Activated CD8-positive, alpha-beta T cell treated with anti-CD3 and anti-CD28 coated beads, Interleukin-2, amount 10 ng/mL, durations not matched to agents 7 days and 5 days (primary cell): Measurements from ENCODE around the gene PLXNC1. TPM values are rescaled to one million over a fixed set of nuclear protein-coding genes. Genes with fewer than 3 reads are reported as not detected.

Experiments
- ATAC-seq: fragments of 150-1000 bp; cut with Tn5 transposase; one replicate; pipeline ENCODE4 v1.10.0; 2021; ENCODE audit warnings: moderate library complexity
- CTCF ChIA-PET: fragments of 350-600 bp; sonication (Branson Sonifier 250); formaldehyde crosslinking; loops from one replicate; lab custom pipeline; 2021; ENCODE audit warnings: antibody characterized with exemption; lab: Charles Lee
- POLR2A ChIA-PET: fragments of 350-600 bp; sonication (Branson Sonifier 250); formaldehyde crosslinking; loops from one replicate; lab custom pipeline; 2021; ENCODE audit warnings: antibody characterized with exemption; lab: Charles Lee
- DNase-seq: peaks from one replicate; pipeline ENCODE4 v3.0.0-alpha.2; 2020
- H3K27ac Mint-ChIP-seq: one replicate; pipeline ENCODE4 v1.8.0; 2021; ENCODE audit warnings: mild to moderate bottlenecking, mixed read lengths
- H3K27me3 Mint-ChIP-seq: one replicate; pipeline ENCODE4 v1.8.0; 2021; ENCODE audit warnings: low read depth, mixed read lengths
- H3K36me3 Mint-ChIP-seq: one replicate; pipeline ENCODE4 v1.8.0; 2021; ENCODE audit warnings: low read depth, mixed read lengths
- H3K4me1 Mint-ChIP-seq: one replicate; pipeline ENCODE4 v1.8.0; 2021; ENCODE audit warnings: low read depth, mixed read lengths
- H3K4me3 Mint-ChIP-seq: one replicate; pipeline ENCODE4 v1.8.0; 2021; ENCODE audit warnings: mild to moderate bottlenecking, mixed read lengths
- H3K9me3 Mint-ChIP-seq: one replicate; pipeline ENCODE4 v1.8.0; 2022; ENCODE audit warnings: mixed read lengths; ENCODE audit not compliant: insufficient read depth
- total RNA-seq, 2 experiments: library from RNA; stranded (reverse); gene quantifications; one replicate each; pipeline ENCODE4 v1.2.3, GENCODE V29; 2021

PLXNC1 gene
- total RNA-seq, 2 experiments from 2014 or later, result 43.8 to 45.6 TPM

DNA sequence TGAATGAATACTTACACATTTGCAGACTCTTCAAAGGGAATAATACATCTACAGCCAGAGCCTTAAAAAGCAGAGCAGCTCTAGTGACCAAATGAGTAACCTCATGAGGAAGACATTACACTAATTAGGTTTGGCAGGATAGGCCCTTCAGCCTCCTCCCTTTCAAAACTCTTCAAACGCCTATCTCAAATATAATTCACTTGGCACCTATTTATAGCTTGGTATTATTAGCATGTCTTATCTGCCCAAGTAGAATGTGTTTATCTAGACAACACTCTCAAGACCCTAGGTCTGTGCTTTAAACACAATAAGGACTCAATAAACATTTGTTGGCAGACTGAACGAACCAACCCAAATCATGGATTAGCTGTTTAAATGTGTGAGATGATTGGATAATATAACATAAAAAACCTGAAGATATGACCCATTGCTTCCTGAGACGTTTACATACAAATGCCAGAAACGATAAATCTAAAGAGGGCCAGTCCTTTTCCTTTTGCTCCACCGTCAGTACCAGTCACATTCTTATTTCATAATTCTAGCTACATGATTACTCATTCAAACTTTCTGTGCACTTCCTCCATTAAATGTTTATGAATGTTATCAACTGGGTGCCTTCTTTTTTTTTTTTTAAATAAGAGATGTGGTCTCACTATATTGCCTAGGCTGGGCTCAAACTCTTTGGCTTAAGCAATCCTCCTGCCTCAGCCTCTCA lies 188.0 kb downstream of the PLXNC1 start:
- H3K9me3 Mint-ChIP-seq, result no peaks in the 10 kb centered on the region
- H3K4me1 Mint-ChIP-seq, result no peaks in the 10 kb centered on the region
- H3K27ac Mint-ChIP-seq, result no peak overlapping the region
- no peak overlapping the region for H3K4me3 Mint-ChIP-seq
- POLR2A ChIA-PET, result no interaction called here
- H3K27me3 Mint-ChIP-seq, result no peaks in the 10 kb centered on the region
- DNase-seq (no peak), ATAC-seq (no peak)
- CTCF ChIA-PET, result no interaction called here
- H3K36me3 Mint-ChIP-seq, result peaks cover 27% of the 10 kb centered on the region

DNA sequence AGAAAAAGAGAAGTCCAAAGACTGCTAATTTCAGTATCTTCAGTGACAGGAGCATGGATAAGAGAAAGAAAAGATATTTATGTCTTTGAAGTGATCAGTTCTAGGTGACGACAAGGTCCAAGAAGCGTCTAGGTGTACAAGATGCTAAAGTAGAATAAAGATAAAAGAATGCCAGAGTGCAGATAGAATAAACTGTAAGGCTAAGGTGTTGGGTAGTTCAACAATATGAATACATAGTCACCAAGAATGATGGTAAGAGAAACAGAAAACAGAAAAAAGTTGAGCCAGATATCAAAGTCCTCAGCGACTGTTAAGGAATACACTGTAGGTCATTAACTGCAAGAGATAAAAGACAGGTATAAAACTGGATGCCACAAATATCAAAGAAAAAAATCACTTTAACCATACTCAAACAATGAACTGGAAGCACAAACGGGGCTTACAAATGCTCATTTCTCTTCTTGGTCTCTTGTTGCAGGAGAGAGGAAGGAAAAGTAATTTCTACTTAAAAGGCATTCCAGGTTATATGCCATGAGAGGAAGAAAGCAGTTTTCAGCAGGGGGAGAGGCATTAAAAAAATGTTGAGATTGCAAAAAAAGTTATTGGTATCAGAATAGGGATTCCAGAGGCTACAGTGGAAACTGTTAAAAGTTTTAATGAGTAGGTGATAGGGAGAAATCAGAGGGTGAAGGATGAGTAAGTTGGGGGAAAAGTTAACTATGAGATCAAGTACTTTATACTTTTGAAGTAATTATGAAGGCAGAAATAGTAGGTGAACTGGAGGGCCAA lies 189.8 kb downstream of the PLXNC1 start:
- no peaks in the 10 kb centered on the region for H3K9me3 Mint-ChIP-seq
- H3K36me3 Mint-ChIP-seq, result peaks cover 30% of the 10 kb centered on the region
- H3K27ac Mint-ChIP-seq, result no peak overlapping the region
- ChIA-PET POLR2A (no interaction called here), CTCF (no interaction called here)
- no peak for ATAC-seq
- no peaks in the 10 kb centered on the region for H3K4me1 Mint-ChIP-seq
- H3K27me3 Mint-ChIP-seq, result no peaks in the 10 kb centered on the region
- DNase-seq, result no peak
- no peak overlapping the region for H3K4me3 Mint-ChIP-seq

- ATAC-seq, result no peak
- Mint-ChIP-seq H3K27ac (no peak overlapping the region), H3K36me3 (peaks cover 31% of the 10 kb centered on the region), H3K9me3 (peaks cover 2% of the 10 kb centered on the region), H3K4me1 (no peaks in the 10 kb centered on the region), H3K4me3 (no peak overlapping the region), H3K27me3 (no peaks in the 10 kb centered on the region)
- no peak for DNase-seq
- ChIA-PET POLR2A (no interaction called here), CTCF (no interaction called here)
Measured at GRCh38 chr12:94340573-94340972, 192.2 kb downstream of the PLXNC1 start.

GRCh38 chr12:94353130-94353529 lies 204.8 kb downstream of the PLXNC1 start:
- Mint-ChIP-seq H3K27me3 (no peaks in the 10 kb centered on the region), H3K36me3 (peaks cover 82% of the 10 kb centered on the region), H3K27ac (no peak overlapping the region), H3K9me3 (peaks cover 57% of the 10 kb centered on the region), H3K4me3 (no peak overlapping the region), H3K4me1 (no peaks in the 10 kb centered on the region)
- ChIA-PET POLR2A (interaction anchor here (0.7 kb wide), 1 partner anchor 69 kb away, joined by 4 read pairs; no protein-coding TSS in a partner anchor), CTCF (no interaction called here)
- DNase-seq (no peak), ATAC-seq (no peak)
